Fibroblast of skin of abdomen (primary cell): ENCODE data around the gene MACROD1.
A peak's percentile ranks its signal among the peaks of the same experiment; 100 is the strongest.

ENCODE experiments used
- DNase-seq: peaks from one replicate; pipeline ENCODE4 v3.0.0-alpha.2; 2013

MACROD1 gene

GRCh38 chr11:64092111-64092760, 73.7 kb downstream of the MACROD1 start:
- DNase-seq: no peak

GRCh38 chr11:64090806-64091516, 75.0 kb downstream of the MACROD1 start:
- peak; percentile 78 for DNase-seq

DNA sequence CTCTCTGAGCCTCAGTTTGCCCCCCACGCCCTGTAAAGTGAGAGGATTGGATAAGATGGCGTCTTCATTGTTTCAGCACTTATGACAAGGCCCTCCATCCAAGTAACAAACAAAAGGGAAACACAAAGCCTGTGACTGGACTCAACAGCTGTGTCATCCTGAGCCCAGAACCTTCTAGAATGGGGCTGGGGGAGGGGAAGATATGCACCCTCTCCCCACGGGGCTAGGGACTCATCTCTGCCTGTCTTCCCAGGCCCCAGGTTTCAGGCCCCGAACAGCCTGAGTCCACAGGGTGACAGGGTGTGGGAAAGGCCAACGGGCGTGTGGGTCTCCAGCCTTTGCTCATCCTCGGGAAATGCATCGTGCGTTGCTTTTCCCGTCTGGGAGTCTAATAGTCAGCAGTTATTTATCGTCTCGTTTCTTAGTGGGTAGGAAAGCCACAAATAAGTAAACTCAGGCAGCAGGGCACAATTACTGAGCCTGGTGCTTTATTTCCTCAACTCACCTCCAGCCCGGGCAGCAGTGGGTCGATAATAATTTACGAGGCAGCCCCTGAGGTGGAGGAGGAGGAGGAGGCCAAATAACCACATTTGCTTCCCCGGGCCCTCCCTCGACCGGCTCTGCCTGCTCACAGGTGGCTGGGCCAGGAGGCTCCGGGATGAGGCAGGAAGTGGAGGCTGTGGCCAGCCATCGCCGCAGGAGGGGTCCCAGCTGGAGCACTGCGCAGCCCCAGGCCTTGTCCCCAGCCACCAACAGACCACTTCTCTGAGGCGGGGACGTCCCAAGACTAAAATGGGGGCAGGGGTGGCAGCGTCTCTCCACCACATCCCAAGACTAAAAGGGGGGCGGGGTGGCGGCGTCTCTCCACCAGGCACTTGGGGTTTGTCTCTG, 75.8 kb downstream of the MACROD1 start:
- DNase-seq: peak; percentile 28

GRCh38 chr11:64089493-64089892, 76.4 kb downstream of the MACROD1 start:
- no peak for DNase-seq

GRCh38 chr11:64089027-64089360, 76.9 kb downstream of the MACROD1 start:
- no peak for DNase-seq

DNA sequence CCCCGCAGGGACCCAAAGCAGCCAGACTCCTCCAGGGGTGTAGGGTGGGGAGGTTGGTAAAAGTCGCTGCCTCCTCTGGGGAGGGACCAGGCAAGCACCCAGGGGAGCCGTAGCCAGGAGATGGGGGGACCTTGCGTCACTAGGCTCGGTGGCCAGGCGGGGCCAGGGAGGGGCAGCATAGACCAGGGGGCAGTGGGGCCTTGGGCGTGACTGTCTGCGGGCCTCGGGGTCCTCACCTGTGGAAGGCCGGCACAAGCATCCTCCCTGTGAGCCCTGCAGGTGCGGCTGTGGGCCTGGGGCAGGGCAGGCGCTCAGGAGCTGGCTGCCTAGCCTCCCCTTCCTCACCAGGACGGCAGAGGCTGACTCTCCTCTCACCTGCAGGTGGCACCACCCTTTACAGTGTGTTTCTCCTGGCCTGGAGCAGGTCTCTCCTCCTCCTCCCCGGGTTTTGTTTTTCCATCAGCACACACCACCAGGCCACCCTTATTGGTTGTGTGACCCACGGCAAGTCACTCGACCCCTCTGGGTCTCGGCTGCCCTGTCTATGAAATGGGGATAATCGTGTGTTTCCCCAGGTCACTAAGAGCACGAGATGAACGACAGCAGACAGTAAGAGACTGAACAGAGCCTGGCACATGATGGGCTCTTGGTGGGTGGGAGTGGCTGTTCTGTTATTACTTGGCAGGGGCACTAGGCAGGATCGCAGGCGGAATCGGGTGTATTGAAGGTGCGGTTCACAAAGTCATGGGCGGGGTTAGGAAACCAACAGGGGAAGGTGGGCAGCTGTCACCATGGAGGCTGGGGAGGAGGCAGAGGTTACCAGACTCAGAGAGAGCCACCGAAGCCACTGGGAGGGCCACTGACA, 77.5 kb downstream of the MACROD1 start:
- no peak for DNase-seq

GRCh38 chr11:64086258-64087123, 79.4 kb downstream of the MACROD1 start:
- DNase-seq: peak; percentile 26

GRCh38 chr11:64085906-64086257, 80.0 kb downstream of the MACROD1 start:
- DNase-seq: no peak

GRCh38 chr11:64084951-64085710, 80.8 kb downstream of the MACROD1 start:
- no peak for DNase-seq

- DNase-seq: no peak
Observed at GRCh38 chr11:64084146-64084950, 81.6 kb downstream of the MACROD1 start.

DNA sequence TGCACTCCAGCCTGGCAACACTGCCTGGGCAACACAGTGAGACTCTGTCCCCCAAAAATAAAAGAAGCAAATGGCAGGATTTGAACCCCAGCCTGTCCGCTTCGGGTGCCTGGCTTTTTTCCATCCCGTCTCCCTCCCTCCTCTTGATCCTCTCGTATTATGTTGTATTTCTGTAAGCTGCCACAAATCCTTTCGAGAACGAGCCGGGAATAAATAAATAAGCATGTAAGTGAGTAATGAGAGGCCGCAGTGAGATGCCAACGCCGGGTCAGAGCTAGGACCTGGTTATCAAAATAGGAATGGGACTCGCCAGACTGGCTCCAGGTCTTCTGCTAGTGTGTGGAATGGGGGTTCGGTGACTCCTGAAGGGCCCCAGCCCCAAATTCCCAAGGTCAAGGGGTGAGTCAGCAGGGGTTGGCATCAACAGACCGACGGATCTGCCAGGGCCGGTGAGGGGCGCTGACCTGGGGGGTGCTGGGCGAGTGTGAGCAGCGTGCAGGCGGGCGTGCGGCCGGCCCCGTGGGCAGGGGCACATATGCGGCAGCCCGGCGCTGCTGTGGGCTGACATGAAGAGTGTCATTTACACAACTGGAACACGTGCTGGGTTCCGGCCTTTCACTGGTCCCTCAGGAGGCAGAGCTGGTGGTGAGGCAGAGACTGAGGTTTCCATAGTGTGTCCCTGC, 82.4 kb downstream of the MACROD1 start:
- no peak for DNase-seq

- DNase-seq: no peak
Observed at GRCh38 chr11:64081745-64082442, 84.0 kb downstream of the MACROD1 start.

- no peak for DNase-seq
Observed at GRCh38 chr11:64080390-64080789, 85.5 kb downstream of the MACROD1 start.

GRCh38 chr11:64078905-64079304, 87.0 kb downstream of the MACROD1 start:
- no peak for DNase-seq

DNA sequence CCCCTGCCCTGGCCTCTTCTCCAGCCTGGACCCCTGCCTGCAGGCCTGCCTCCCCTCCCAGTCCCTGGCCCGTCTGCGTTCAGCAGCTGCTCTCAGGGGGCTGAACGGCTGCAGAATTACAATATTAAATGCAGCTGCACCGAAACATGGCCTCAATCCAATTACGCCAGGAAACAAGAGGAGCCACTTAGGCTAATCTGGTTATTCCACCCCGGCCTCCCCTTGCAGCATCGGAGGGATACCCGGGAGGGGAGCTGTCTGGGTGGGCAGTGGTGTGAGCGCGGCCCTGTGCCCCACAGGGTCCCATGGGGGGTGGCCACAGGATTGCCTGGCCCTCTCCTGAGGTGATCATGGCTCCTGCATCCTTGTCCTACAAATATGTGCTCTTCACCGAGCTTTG, 87.6 kb downstream of the MACROD1 start:
- peak; percentile 24 for DNase-seq

GRCh38 chr11:64077607-64078006, 88.3 kb downstream of the MACROD1 start:
- no peak for DNase-seq

- DNase-seq: no peak
Observed at GRCh38 chr11:64076758-64077157, 89.2 kb downstream of the MACROD1 start.

DNA sequence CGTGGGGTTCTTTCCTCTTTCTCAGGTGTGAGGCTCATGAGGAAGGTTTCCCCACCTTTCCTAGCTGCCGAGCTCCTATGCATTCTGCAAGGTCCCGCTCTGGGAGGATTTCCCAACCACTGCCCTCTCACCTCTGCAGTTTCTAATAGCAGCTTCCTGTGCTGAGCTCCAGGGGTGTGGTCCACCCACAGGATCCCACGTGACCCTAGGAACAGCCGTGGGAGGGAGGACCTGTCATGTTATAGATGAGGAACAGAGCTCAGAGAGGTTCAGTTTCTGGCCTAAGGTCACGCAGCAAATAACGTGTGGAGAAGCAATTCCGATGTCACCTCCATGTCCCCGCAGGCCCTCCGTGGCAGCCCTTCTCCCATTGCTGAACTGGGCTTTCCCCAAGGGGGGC, 91.7 kb downstream of the MACROD1 start:
- DNase-seq: no peak

DNA sequence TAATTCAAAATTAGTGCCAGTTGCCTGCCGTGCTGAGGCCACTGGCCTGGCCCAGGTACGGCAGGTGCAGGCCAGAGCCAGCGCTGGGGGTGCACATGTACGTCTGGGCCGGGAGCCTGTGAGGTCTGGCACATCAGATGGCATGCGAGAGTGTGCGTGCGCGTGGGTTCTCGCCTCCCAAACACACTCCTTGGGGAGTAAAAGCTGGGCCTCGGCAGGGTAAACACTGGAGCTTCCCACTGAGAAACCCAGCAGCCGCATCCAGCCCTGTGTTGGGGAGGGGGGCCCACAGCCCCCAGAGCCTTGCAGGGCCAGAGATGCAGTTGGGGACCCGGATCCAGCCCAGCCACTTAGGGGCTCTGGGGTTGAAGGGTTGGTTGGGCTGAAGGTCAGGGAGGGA, 92.4 kb downstream of the MACROD1 start:
- no peak for DNase-seq
